NCI-H1105 (cell line): ENCODE measurements around the gene KCNQ1.

ENCODE experiments used
- DNase-seq: peaks from one replicate; lab custom pipeline; 2025; lab: John Stamatoyannopoulos, UW

KCNQ1 gene

GRCh38 chr11:2714463-2714800 is 269.6 kb downstream of the KCNQ1 start:
- DNase-seq, result no peak

GRCh38 chr11:2714871-2715270 is 270.1 kb downstream of the KCNQ1 start:
- no peak for DNase-seq

DNA sequence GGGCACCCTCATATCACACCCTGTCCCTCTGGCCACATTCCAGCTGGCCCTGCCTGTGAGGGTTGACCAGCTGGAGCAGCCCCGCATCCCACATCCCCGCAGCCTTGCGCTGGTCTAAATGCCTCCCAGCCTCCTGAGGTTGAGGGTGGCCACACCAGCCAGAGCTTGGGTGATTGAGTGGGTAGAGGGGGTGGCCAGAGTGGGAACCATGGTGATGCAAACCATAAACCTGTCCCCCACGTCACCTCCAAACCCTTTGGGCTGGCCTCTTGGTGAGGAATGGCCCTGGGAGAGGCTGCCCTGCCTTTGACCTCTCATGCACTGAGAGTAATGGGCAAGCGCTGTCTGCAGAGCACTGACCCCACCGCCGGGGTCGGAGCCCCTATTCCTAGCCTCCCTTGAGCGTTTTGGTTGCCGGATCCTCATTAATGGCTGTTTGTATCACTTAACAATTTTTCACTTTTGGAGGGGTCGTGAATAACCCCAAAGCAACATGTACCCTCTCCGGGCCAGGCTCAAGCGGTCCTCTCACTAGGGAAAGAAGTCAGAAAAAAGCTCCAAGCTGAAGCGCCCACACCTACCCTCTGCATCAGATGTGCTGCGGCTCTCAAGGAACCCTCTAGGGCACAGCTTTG is 271.0 kb downstream of the KCNQ1 start:
- no peak for DNase-seq

DNA sequence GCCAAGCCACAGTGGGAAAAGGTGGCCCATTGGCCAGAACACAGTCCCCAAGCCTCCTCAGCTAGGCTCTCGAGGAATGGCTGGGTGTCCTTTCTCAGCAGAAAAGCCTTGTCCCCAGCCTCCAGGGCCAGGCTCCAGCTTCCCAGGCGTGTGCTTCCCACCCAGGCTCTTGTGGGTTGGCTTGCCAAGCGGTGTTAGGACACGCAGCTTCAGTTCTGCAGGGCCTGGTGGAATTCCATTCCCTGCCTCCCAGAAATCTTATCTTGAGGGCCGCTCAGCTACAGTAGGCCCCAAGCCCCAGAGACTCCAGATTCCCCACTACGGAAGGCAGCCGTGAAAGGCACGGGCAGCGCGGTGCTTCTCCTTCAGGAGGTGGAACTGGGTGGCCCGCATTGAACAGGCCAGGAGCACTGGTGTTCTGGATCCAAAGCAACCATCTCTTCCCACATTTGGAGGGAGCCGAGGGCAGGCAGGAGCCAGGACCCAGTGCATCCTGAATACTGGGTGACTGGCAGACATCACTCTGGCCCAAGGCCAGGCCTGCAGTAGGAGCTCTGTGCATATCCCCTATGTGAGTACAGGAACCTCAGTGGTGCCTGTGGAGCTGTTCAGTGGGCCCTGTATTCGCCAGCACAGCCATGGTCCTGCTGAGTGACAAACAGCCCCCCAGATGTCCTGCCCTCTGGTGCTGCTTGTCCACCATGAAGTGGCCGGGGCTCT is 271.7 kb downstream of the KCNQ1 start:
- DNase-seq, result no peak

DNA sequence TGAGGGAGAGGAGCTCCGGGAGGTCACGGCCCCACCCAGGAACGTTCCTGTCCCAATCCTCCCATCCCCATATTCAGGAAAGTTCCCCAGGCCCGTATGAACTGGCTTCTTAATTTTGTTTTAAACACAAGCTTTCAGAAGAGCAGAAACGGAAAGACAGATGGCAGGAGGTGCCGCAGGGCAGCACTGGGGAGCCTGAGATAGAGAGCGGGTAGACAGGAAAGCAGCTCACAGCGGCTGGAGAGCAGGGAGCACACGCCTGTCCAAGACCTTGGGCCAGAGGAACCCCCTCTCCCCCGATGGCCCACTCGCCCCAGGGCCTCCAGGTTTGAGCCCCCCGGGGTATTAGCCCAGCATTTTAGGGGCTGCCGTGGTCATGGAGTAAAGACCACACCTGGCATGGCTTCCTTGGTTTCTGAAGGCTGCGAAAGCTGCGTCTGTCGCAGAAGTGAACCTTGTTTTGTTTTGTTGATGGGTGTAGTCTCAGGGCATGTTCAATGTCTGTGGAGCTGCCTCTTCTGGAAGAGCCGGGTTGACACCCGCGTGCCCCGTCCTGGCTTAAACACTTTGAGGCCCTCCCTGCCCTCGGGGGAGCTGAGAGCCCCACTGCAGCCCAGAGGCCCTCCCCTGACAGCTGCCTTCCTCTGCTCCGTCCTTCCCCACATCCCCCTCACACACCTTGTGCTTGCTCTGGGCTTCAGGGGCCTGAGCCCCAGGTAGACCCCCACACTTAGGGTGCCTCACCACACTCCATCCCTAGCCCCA is 272.9 kb downstream of the KCNQ1 start:
- DNase-seq, result no peak

DNA sequence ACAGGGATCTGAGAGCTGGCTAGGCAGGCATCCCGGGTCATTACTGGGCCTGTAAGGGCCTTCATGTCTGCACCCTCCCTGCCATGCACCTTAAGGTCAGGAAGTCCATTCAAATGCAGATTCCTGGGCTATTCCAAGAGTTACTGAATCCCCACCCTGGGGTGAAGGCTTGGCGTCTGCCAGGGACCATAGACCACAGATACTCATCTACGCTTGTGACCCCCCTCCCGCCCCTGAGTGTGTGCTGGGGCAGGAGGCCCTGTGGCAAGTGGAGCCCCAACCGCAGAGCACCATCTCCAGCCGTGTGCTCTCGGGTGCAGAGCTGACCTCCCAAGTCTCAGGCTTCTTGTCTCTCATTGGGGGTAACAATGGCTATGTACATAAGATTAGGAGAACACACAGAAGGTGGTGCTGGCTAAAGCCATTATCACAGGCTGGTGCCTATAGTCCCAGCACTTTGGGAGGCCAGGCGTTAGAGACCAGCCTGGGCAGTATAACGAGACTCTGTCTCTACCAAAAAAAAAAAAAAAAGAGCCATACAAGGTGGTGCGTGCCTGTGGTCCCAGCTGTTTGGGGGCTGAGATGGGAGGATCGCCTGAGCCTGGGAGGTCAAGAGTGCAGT is 274.1 kb downstream of the KCNQ1 start:
- no peak for DNase-seq

DNA sequence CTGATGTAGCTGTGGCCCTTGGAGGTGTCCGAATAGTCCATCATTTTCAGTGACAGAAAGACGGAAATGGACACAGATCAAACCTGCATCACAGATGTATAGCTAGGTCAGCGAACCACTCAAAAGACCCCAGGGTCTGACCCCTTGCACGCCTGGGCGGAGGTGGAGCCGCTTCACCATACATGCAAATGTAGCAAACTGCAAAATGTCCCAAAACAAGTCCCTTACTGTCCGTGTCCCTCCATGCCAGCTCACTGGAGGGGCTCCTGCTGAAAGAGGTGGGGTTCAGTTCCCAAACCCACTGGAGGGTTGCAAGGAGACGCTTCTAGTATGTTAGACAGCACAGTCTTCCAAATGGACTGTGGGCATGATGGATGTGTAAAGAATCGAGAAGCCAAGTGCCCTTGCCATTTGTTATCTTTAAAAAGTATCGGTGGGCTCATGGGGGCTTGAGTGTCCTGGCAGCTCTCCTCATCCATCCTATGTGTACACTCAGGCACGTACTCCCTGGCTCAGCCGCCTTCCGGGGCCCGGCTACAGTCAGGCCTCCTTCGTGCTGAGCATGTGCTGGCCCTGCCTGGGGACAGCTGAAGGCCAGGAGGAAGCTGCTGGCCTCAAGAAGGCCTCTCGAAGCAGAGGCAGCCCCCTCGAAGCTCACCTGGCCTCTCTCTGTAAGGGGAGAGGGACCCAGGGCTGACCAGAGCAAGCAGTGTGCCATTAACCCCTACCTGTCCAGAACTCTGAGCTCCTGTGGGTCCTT is 275.2 kb downstream of the KCNQ1 start:
- DNase-seq, result no peak

DNA sequence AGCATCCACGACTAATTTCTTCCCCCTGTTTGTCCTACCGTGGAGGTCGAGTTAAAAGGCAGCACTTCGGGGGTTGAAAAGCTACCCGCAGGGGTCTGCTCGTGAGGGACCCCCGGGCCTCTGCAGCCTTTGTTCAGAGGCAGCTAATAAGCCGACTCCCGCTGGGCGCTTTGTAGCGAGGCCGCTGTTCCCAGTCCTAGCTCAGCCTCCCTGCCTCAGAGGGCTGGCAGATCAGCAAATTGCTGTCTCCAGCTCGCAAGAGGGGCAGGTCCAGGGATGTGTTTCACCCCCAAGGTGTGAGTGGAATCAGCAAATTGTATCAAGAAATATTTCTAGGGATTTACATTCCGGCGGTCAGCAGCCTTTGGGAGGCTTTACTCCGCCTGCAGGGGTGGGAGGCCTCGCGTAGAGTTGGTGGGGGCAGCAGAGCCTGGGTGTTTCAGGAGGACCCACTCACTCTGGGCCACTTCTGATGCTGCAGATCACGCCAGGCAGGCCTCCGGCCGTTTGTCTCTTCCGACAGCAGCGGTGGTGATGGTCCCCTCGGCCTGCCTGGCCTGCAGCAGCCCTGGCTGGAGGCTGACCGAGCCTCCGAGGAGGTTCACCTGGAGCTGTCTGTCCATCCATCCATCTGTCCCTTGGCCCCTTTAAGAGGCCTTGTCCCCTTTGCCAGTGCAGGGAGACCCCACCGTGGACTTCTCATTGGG is 276.6 kb downstream of the KCNQ1 start:
- DNase-seq, result no peak

DNA sequence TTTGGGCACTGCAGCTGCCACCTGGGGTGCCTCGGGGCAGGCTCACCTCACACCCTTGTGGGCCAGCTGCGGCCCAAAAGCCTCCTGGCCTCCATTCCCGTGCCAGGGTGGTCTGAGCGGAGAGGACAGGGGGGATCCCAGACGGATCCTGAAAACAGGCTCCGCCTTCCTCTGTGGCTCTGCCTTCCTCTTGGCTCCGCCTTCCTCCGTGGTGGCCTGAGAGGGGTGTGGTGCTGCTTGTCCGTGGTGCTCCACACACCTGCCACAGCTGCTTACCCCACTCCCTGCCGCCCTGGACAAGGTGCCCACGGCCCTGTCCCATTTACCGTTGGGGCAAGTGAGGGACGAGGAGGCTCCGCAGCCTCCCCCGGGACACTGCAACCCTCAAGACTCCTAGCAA is 278.1 kb downstream of the KCNQ1 start:
- no peak for DNase-seq

DNA sequence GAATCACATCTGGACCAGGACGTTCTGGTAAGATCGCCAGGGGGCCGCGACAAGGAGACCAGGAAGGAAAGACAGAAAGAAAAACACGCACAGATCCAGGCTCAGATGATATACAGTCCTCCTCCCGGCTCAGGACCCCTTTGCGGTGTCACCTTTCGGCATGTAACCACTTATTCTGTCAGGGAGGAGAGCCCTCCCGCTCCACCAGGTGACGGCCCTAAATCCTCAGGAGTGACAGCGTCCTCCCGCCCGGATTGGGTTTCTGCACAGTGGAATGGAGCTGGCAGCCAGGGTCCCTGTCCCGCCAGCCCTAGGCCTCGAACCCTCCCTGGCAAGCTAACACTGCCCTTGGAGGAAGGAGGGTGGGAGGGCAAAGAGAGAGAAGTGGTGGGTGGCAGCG is 279.3 kb downstream of the KCNQ1 start:
- no peak for DNase-seq

GRCh38 chr11:2724653-2725367 is 280.0 kb downstream of the KCNQ1 start:
- no peak for DNase-seq

DNA sequence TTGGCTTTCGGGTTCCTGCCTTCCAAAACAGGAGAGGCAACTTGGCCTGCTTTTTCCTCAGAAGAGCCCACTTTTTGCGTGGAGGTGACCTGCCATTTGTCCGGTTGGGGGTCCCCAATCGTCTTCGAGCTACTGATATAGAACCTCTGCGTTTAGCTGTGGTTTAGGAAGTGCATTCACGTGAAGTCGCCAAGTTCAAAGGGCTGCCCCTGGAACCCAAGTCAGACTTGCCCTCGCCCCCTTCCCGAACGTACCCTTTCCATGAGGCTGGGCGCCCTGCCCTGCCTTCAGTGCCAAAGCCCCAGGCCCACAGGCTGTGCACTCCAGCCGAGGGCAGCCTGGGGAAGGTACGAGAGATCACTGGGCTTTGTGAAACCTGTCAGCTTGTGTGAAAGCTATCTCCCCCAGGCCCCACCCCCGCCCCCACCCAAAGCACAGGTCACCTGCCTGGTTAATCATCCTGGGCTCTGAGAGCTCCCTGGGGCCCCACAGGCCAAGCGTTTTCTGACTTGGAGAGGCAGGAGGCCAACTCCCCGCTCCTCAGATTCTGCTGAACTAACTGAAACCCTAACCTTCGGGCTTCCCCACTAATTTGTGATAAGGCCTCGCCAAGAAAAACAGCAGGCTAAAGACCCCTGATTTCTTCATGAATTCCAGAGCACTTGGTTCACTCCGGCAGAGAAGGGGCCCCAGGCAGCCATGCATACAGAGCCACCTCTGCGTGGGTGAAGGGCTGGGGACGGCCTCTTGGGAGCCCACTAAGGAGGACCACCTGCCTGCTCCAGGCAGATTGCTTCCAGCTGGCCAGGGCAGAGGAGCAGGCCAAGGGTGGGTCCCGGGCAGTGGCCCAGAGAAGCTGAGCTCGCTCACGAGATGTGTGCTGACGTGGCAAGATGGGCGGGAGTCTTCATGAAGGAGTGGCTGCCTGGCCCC is 280.8 kb downstream of the KCNQ1 start:
- no peak for DNase-seq

- DNase-seq, result no peak
These were observed 282.2 kb downstream of the KCNQ1 start for GRCh38 chr11:2726964-2727363.

- no peak for DNase-seq
These were observed 283.4 kb downstream of the KCNQ1 start for GRCh38 chr11:2728128-2728662.

GRCh38 chr11:2728663-2729332 is 284.0 kb downstream of the KCNQ1 start:
- DNase-seq, result no peak

DNA sequence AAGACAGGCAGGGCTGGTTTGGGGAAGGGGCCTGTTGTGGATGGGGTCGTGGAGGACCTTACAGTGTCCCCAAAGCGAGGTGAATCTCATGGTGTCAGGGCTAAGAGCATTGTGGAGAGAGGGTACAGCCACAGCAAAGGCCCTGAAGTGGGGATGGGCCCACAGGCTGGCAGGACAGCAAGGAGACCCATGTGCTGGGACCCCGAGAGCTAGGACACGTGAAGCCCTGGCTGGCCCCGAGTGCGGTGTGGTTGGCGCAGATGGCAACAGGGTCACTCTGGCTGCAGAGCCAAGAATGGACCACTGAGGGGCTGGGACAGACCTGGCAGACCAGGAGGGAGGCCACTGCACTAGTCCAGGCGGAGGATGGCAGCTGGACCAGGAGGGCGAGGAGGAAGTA is 285.0 kb downstream of the KCNQ1 start:
- no peak for DNase-seq

DNA sequence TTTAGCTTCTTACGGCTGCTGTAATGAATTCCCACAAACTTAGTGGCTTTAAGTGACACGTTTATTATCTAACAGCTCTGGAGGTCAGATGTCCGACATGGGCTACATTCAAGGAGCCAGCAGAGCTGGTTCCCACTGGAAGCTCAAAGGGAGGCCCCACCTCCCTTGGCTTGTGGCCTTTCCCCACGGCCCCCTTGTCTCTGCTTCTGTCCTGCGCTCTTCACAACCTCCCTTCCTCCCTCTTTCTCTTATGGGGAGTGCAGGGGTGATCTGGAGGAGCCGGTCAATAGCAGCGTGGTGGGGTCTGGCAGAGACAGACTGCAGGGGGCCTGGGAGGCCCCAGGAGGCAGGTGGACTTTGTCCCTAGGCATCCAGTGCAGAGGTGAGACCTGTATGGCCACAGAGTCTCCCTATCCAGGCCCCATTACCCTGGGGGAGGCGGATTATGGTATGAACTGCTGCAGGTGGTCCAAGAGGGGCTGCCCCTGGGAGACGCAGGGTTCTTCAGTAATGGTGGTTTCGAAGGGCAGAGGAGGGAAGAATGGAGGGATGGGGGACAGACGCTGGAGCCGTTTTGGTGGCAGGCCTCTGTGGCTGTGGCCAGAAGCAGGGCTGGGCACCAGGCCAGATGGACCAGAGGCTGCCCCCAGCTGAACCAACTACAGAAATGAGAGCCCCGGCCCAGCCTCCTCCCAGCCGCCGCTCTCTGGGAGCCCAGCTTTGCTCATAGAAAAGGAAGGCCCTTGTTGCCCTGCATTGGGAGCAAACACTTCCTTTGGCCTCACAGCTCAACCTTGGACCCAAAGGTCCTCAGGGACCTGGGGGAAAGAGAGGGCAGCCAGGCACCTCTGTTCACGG is 285.7 kb downstream of the KCNQ1 start:
- DNase-seq, result no peak
